ENCODE results near the gene EMP1. TPM values are rescaled to one million over a fixed set of nuclear protein-coding genes. Genes with fewer than 3 reads are reported as not detected.

Gene EMP1
- total and polyA plus RNA-seq, 2 experiments from 2014 or later: 0.07 to 0.39 TPM

DNA sequence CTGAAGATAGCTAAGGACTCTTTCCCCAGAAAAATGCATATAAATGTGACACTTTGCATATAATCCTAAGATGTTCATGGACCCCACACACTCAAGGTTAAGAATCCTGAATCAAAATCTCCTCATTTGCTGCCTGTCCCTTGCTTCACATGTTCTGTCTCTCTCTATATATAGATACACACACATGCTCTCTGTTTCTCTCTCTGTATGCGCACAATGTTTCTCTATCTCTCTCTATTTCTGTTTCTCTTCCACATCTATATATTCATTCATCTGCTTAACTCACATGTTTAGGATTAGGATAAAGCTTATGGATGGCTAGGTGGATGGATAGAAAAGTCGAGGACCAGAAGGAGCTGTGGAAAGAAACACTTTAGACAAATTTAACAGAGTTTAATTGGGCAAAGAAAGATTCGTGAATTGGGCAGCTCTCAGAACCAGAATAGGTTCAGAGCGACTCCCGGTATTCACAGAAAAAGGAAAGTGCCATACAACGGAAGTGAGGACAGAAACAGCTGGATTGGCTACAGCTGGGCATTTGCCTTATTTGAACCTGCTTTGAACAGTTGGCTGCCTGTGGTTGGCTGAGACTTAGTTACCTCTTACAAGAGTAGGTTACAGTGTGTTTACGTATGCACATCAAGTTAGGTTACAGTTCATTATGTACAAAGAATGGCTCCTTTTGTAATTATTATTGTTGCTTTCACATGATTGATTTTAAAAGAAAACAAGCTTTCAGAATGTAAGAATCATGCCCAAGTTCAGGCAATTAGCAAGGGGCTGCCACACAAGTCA lies 57.6 kb downstream of the EMP1 start (continued):
- TF ChIP-seq, protein P1, sequence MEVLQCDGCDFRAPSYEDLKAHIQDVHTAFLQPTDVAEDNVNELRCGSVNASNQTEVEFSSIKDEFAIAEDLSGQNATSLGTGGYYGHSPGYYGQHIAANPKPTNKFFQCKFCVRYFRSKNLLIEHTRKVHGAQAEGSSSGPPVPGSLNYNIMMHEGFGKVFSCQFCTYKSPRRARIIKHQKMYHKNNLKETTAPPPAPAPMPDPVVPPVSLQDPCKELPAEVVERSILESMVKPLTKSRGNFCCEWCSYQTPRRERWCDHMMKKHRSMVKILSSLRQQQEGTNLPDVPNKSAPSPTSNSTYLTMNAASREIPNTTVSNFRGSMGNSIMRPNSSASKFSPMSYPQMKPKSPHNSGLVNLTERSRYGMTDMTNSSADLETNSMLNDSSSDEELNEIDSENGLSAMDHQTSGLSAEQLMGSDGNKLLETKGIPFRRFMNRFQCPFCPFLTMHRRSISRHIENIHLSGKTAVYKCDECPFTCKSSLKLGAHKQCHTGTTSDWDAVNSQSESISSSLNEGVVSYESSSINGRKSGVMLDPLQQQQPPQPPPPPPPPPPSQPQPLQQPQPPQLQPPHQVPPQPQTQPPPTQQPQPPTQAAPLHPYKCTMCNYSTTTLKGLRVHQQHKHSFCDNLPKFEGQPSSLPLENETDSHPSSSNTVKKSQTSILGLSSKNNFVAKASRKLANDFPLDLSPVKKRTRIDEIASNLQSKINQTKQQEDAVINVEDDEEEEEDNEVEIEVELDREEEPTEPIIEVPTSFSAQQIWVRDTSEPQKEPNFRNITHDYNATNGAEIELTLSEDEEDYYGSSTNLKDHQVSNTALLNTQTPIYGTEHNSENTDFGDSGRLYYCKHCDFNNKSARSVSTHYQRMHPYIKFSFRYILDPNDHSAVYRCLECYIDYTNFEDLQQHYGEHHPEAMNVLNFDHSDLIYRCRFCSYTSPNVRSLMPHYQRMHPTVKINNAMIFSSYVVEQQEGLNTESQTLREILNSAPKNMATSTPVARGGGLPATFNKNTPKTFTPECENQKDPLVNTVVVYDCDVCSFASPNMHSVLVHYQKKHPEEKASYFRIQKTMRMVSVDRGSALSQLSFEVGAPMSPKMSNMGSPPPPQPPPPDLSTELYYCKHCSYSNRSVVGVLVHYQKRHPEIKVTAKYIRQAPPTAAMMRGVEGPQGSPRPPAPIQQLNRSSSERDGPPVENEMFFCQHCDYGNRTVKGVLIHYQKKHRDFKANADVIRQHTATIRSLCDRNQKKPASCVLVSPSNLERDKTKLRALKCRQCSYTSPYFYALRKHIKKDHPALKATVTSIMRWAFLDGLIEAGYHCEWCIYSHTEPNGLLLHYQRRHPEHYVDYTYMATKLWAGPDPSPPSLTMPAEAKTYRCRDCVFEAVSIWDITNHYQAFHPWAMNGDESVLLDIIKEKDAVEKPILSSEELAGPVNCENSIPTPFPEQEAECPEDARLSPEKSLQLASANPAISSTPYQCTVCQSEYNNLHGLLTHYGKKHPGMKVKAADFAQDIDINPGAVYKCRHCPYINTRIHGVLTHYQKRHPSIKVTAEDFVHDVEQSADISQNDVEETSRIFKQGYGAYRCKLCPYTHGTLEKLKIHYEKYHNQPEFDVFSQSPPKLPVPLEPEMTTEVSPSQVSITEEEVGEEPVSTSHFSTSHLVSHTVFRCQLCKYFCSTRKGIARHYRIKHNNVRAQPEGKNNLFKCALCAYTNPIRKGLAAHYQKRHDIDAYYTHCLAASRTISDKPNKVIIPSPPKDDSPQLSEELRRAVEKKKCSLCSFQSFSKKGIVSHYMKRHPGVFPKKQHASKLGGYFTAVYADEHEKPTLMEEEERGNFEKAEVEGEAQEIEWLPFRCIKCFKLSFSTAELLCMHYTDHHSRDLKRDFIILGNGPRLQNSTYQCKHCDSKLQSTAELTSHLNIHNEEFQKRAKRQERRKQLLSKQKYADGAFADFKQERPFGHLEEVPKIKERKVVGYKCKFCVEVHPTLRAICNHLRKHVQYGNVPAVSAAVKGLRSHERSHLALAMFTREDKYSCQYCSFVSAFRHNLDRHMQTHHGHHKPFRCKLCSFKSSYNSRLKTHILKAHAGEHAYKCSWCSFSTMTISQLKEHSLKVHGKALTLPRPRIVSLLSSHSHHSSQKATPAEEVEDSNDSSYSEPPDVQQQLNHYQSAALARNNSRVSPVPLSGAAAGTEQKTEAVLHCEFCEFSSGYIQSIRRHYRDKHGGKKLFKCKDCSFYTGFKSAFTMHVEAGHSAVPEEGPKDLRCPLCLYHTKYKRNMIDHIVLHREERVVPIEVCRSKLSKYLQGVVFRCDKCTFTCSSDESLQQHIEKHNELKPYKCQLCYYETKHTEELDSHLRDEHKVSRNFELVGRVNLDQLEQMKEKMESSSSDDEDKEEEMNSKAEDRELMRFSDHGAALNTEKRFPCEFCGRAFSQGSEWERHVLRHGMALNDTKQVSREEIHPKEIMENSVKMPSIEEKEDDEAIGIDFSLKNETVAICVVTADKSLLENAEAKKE (CRISPR knock-in tag; IDR thresholded peaks at IDR 0.05): no peak
- TF ChIP-seq, protein P2, sequence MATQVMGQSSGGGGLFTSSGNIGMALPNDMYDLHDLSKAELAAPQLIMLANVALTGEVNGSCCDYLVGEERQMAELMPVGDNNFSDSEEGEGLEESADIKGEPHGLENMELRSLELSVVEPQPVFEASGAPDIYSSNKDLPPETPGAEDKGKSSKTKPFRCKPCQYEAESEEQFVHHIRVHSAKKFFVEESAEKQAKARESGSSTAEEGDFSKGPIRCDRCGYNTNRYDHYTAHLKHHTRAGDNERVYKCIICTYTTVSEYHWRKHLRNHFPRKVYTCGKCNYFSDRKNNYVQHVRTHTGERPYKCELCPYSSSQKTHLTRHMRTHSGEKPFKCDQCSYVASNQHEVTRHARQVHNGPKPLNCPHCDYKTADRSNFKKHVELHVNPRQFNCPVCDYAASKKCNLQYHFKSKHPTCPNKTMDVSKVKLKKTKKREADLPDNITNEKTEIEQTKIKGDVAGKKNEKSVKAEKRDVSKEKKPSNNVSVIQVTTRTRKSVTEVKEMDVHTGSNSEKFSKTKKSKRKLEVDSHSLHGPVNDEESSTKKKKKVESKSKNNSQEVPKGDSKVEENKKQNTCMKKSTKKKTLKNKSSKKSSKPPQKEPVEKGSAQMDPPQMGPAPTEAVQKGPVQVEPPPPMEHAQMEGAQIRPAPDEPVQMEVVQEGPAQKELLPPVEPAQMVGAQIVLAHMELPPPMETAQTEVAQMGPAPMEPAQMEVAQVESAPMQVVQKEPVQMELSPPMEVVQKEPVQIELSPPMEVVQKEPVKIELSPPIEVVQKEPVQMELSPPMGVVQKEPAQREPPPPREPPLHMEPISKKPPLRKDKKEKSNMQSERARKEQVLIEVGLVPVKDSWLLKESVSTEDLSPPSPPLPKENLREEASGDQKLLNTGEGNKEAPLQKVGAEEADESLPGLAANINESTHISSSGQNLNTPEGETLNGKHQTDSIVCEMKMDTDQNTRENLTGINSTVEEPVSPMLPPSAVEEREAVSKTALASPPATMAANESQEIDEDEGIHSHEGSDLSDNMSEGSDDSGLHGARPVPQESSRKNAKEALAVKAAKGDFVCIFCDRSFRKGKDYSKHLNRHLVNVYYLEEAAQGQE (IDR thresholded peaks at IDR 0.05; ENCODE audit: unreplicated experiment): no peak
- TF ChIP-seq ZNF331 (CRISPR knock-in tag; IDR thresholded peaks at IDR 0.05; ENCODE audit: low read depth) (no peak), EZH2phosphoT487 (IDR thresholded peaks at IDR 0.05; ENCODE audit: unreplicated experiment) (no peak), ETS1 (IDR thresholded peaks at IDR 0.05) (no peak), JUNB (IDR thresholded peaks at IDR 0.05; ENCODE audit: unreplicated experiment) (no peak)
- TF ChIP-seq, protein P3, sequence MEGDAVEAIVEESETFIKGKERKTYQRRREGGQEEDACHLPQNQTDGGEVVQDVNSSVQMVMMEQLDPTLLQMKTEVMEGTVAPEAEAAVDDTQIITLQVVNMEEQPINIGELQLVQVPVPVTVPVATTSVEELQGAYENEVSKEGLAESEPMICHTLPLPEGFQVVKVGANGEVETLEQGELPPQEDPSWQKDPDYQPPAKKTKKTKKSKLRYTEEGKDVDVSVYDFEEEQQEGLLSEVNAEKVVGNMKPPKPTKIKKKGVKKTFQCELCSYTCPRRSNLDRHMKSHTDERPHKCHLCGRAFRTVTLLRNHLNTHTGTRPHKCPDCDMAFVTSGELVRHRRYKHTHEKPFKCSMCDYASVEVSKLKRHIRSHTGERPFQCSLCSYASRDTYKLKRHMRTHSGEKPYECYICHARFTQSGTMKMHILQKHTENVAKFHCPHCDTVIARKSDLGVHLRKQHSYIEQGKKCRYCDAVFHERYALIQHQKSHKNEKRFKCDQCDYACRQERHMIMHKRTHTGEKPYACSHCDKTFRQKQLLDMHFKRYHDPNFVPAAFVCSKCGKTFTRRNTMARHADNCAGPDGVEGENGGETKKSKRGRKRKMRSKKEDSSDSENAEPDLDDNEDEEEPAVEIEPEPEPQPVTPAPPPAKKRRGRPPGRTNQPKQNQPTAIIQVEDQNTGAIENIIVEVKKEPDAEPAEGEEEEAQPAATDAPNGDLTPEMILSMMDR (conservative IDR thresholded peaks at IDR 0.05; ENCODE audit: low read depth in 2 of 2): no peak

All from GM23338 (cell line).